ENCODE data around the gene TAPBPL. TPM values are rescaled to one million over a fixed set of nuclear protein-coding genes. Genes with fewer than 3 reads are reported as not detected.

The TAPBPL gene
- total and polyA plus RNA-seq, 2 of the 4 experiments (the other 2 are of a cell fraction): 3.4 to 12.1 TPM

GRCh38 chr12:6469609-6470374, 17.9 kb downstream of the TAPBPL start:
- intact Hi-C loops (cut with micrococcal nuclease) (loop anchor here (2.0 to 5.0 kb wide), 2 partner anchors 71 to 272 kb away; no protein-coding TSS in a partner anchor), dilution Hi-C loops (cut with HindIII; ENCODE audit: low sequenced_read_pairs, unreplicated experiment) (no loop called here), in situ Hi-C loops (cut with MboI; ENCODE audit: low sequenced_read_pairs) (loop anchor here (25.0 kb wide), 1 partner anchor 282 kb away; no protein-coding TSS in a partner anchor)
- Histone ChIP-seq H3K4me3 (ENCODE audit: insufficient read depth, low read depth, low read length) (peak overlapping the region; percentile 78), H3K56ac (ENCODE audit: extremely low read depth, insufficient read depth, low read length) (no peak overlapping the region), H3K9me3 (ENCODE audit: control insufficient read depth, insufficient read depth, low read length) (no peaks in the 10 kb centered on the region), H3K4ac (ENCODE audit: low read depth, low read length) (peak overlapping the region; percentile 68; the same call in 1 of the 2 replicates), H2AK5ac (ENCODE audit: low read depth, low read length) (peak overlapping the region; percentile 94), H3K36me3 (ENCODE audit: control insufficient read depth, insufficient read depth, low read length) (peaks cover 10% of the 10 kb centered on the region), H3K27ac (ENCODE audit: insufficient read depth, low read length) (peak overlapping the region; percentile 84), H2BK20ac (ENCODE audit: low read depth, low read length) (no peak overlapping the region), H4K5ac (ENCODE audit: low read depth, low read length) (no peak overlapping the region), H3K4me2 (ENCODE audit: low read depth, low read length) (peak overlapping the region; percentile 95), H3K14ac (replicated peaks; ENCODE audit: low read depth, low read length) (peak overlapping the region; percentile 94), H2AFZ (replicated peaks; ENCODE audit: low read length, poor library complexity) (peak overlapping the region; percentile 100), H3K4me1 (ENCODE audit: control insufficient read depth, insufficient read depth, low read length) (peaks cover 4% of the 10 kb centered on the region), H3K9me1 (ENCODE audit: insufficient read depth, low read length) (peaks cover 6% of the 10 kb centered on the region; the same call in 1 of the 2 replicates), H2BK15ac (ENCODE audit: low read depth, low read length) (no peak overlapping the region), H2BK120ac (ENCODE audit: low read depth, low read length) (no peak overlapping the region), H3K18ac (ENCODE audit: low read depth, low read length) (no peak overlapping the region; the same call in 1 of the 2 replicates), H4K8ac (ENCODE audit: low read depth in 2 of 2, low read length in 2 of 2) (no peak overlapping the region), H2BK5ac (ENCODE audit: low read depth, low read length, poor library complexity, severe bottlenecking) (peak overlapping the region; percentile 84), H3K27me3 (ENCODE audit: control insufficient read depth, insufficient read depth, low read length) (no peaks in the 10 kb centered on the region), H4K91ac (ENCODE audit: insufficient read depth, low read depth, low read length) (no peak overlapping the region), H4K20me1 (ENCODE audit: insufficient read depth, low read length) (peaks cover 17% of the 10 kb centered on the region), H3K23ac (ENCODE audit: low read depth, low read length) (peak overlapping the region; percentile 92; the same call in 1 of the 2 replicates), H2AK9ac (replicated peaks; ENCODE audit: low read depth, low read length, poor library complexity) (peak overlapping the region; percentile 93), H3K9ac (ENCODE audit: low read depth, low read length) (peak overlapping the region; percentile 88), H3K79me1 (ENCODE audit: low read depth in 1 of 2, low read length in 2 of 2) (peaks cover 10 to 39% of the 10 kb centered on the region in 2 experiments)
- WGBS, 2 experiments (ENCODE audit: extremely low coverage in 2 of 2, insufficient read length in 1 of 2): no CpG with 5 or more reads among the region's 16 CpGs
- BruUV-seq (replicated peaks): TSS peak; percentile 48
- CTCF ChIA-PET: no interaction called here
- DNase-seq: no peak
- ATAC-seq (ENCODE audit: low read depth): no peak
- POLR2A ChIA-PET (ENCODE audit: unreplicated experiment): interaction anchor here (0.8 to 1.3 kb wide), 3 partner anchors 11 to 134 kb away, joined by 4 read pairs; no protein-coding TSS in a partner anchor
- TF ChIP-seq, protein P1, sequence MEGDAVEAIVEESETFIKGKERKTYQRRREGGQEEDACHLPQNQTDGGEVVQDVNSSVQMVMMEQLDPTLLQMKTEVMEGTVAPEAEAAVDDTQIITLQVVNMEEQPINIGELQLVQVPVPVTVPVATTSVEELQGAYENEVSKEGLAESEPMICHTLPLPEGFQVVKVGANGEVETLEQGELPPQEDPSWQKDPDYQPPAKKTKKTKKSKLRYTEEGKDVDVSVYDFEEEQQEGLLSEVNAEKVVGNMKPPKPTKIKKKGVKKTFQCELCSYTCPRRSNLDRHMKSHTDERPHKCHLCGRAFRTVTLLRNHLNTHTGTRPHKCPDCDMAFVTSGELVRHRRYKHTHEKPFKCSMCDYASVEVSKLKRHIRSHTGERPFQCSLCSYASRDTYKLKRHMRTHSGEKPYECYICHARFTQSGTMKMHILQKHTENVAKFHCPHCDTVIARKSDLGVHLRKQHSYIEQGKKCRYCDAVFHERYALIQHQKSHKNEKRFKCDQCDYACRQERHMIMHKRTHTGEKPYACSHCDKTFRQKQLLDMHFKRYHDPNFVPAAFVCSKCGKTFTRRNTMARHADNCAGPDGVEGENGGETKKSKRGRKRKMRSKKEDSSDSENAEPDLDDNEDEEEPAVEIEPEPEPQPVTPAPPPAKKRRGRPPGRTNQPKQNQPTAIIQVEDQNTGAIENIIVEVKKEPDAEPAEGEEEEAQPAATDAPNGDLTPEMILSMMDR (conservative IDR thresholded peaks at IDR 0.05; ENCODE audit: low read depth, low read length): no peak
- TF ChIP-seq FOS (IDR thresholded peaks at IDR 0.05; ENCODE audit: low read depth, low read length): no peak
- TF ChIP-seq SMC3 (IDR thresholded peaks at IDR 0.05; ENCODE audit: low read depth, low read length): no peak
- no peak for TF ChIP-seq RFX5 (IDR thresholded peaks at IDR 0.05; ENCODE audit: low read depth, low read length)
- no peak for TF ChIP-seq CEBPB (IDR thresholded peaks at IDR 0.05; ENCODE audit: low read depth, low read length)
- no peak for TF ChIP-seq POLR2A (IDR thresholded peaks at IDR 0.05; ENCODE audit: low read depth, low read length)
- no peak for TF ChIP-seq RAD21 (IDR thresholded peaks at IDR 0.05; ENCODE audit: low read length)
- TF ChIP-seq MXI1 (IDR thresholded peaks at IDR 0.05; ENCODE audit: borderline replicate concordance, low read depth, low read length): no peak
- no peak for TF ChIP-seq NFE2L2 (IDR thresholded peaks at IDR 0.05; ENCODE audit: low read depth, low read length)
- TF ChIP-seq BHLHE40 (IDR thresholded peaks at IDR 0.05; ENCODE audit: low read depth, low read length): no peak
- TF ChIP-seq, protein P2, sequence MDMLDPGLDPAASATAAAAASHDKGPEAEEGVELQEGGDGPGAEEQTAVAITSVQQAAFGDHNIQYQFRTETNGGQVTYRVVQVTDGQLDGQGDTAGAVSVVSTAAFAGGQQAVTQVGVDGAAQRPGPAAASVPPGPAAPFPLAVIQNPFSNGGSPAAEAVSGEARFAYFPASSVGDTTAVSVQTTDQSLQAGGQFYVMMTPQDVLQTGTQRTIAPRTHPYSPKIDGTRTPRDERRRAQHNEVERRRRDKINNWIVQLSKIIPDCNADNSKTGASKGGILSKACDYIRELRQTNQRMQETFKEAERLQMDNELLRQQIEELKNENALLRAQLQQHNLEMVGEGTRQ (IDR thresholded peaks at IDR 0.05; ENCODE audit: low read depth, low read length): no peak
